Right renal pelvis (tissue), 4 donors: ENCODE results near the gene CT55. TPM values are rescaled to one million over a fixed set of nuclear protein-coding genes. Genes with fewer than 3 reads are reported as not detected.

Source experiments
- polyA plus RNA-seq, 4 donors: library from polyadenylated mRNA; unstranded; fragments of 120-200 nt; gene quantifications; one replicate each; pipeline ENCODE4 v1.2.1, GENCODE V29; 2013; ENCODE audit not compliant: insufficient read length in 4 of 4

CT55 gene
- polyA plus RNA-seq, 4 donors, result 0.09 to 0.59 (median 0.35) TPM

Other genes with a start within 250 kb of the CT55 start
- 10 to 100 TPM; 11.3 to 12.3 (median 11.8) TPM for gene SMIM10, start 180.4 kb downstream of the CT55 start, polyA plus RNA-seq
- 10 to 100 TPM; 25.1 to 28.9 (median 27.0) TPM for gene RTL8B, start 148.9 kb downstream of the CT55 start, polyA plus RNA-seq
- 100 to 1,000 TPM; 172 to 199 (median 187) TPM for gene RTL8C, start 139.0 kb downstream of the CT55 start, polyA plus RNA-seq
- gene RTL8A, start 119.3 kb downstream of the CT55 start, polyA plus RNA-seq, result 10 to 100 TPM; 86.8 to 95.0 (median 90.7) TPM
- gene SMIM10L2B, start 72.7 kb downstream of the CT55 start, polyA plus RNA-seq, result 1 to 10 TPM; 7.4 to 8.8 (median 7.6) TPM
- under 1 TPM in 1 of 4 donors, not detected in 3; 0.30 TPM for gene ETDB, start 50.9 kb downstream of the CT55 start, polyA plus RNA-seq
- under 1 TPM in 2 of 4 donors, not detected in 2; 0.35 to 0.38 TPM for gene ETDA, start 80.7 kb upstream of the CT55 start, polyA plus RNA-seq
- gene ETDC, start 138.1 kb upstream of the CT55 start, polyA plus RNA-seq, result not detected
- 10 to 100 TPM; 17.2 to 24.2 (median 21.3) TPM for gene ZNF75D, start 172.7 kb upstream of the CT55 start, polyA plus RNA-seq
- gene ZNF449, start 173.4 kb upstream of the CT55 start, polyA plus RNA-seq, result 10 to 100 TPM; 10.4 to 15.5 (median 14.6) TPM